ENCODE data around the gene FA2H. TPM values are rescaled to one million over a fixed set of nuclear protein-coding genes. Genes with fewer than 3 reads are reported as not detected.

Gene FA2H
- total RNA-seq, 2 donors from 2014 or later: 2.1 to 2.4 TPM

DNA sequence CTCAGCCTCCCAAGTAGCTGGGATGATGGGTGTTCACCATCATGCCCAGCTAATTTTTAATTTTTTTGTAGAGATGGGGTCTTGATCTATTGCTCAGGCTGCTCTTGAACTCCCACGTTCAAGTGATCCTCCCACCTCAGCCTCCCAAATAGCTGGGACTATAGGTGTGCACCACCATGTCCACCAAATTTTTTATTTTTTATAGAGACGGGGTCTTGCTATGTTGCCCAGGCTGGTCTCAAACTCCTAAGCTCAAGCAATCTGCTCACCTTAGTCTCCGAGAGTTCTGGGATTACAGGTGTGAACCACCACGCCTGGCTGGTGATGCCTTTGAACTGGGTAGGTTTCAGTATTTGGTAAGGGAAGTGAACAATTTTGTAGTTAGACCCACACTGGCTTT lies 30.1 kb downstream of the FA2H start:
- no peaks in the 10 kb centered on the region for H3K9me3 ChIP-seq (ENCODE audit: control insufficient read depth, low read length)
- H3K4me3 ChIP-seq (ENCODE audit: low read length): no peak overlapping the region
- H3K9me3 Mint-ChIP-seq: no peaks in the 10 kb centered on the region
- no peaks in the 10 kb centered on the region for H3K36me3 Mint-ChIP-seq (ENCODE audit: low read depth)
- H3K36me3 ChIP-seq (ENCODE audit: control insufficient read depth, insufficient read depth, low read length): no peaks in the 10 kb centered on the region
- H3K27me3 Mint-ChIP-seq (ENCODE audit: insufficient read depth): peaks cover 3% of the 10 kb centered on the region
- no peak for DNase-seq
- H3K4me3 Mint-ChIP-seq: no peak overlapping the region
- H3K27ac Mint-ChIP-seq: no peak overlapping the region
- 84 to 93% methylated on average over 4 of the region's 4 CpGs for WGBS, 2 experiments (ENCODE audit: insufficient coverage in 1 of 2, insufficient read length in 1 of 2)
- peaks cover 3% of the 10 kb centered on the region for H3K4me1 Mint-ChIP-seq
- no peaks in the 10 kb centered on the region for H3K27me3 ChIP-seq (ENCODE audit: control insufficient read depth, insufficient read depth, low read length, poor library complexity, severe bottlenecking)
- no peak overlapping the region for H3K9ac ChIP-seq (ENCODE audit: extremely low read depth, low read length, poor library complexity, severe bottlenecking)
- H3K4me1 ChIP-seq (ENCODE audit: control insufficient read depth, insufficient read depth, low read length): peaks cover 9% of the 10 kb centered on the region
- no peak overlapping the region for H3K27ac ChIP-seq (ENCODE audit: low read depth, low read length)
- TF ChIP-seq, protein P1, sequence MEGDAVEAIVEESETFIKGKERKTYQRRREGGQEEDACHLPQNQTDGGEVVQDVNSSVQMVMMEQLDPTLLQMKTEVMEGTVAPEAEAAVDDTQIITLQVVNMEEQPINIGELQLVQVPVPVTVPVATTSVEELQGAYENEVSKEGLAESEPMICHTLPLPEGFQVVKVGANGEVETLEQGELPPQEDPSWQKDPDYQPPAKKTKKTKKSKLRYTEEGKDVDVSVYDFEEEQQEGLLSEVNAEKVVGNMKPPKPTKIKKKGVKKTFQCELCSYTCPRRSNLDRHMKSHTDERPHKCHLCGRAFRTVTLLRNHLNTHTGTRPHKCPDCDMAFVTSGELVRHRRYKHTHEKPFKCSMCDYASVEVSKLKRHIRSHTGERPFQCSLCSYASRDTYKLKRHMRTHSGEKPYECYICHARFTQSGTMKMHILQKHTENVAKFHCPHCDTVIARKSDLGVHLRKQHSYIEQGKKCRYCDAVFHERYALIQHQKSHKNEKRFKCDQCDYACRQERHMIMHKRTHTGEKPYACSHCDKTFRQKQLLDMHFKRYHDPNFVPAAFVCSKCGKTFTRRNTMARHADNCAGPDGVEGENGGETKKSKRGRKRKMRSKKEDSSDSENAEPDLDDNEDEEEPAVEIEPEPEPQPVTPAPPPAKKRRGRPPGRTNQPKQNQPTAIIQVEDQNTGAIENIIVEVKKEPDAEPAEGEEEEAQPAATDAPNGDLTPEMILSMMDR (conservative IDR thresholded peaks at IDR 0.05): no peak

DNA sequence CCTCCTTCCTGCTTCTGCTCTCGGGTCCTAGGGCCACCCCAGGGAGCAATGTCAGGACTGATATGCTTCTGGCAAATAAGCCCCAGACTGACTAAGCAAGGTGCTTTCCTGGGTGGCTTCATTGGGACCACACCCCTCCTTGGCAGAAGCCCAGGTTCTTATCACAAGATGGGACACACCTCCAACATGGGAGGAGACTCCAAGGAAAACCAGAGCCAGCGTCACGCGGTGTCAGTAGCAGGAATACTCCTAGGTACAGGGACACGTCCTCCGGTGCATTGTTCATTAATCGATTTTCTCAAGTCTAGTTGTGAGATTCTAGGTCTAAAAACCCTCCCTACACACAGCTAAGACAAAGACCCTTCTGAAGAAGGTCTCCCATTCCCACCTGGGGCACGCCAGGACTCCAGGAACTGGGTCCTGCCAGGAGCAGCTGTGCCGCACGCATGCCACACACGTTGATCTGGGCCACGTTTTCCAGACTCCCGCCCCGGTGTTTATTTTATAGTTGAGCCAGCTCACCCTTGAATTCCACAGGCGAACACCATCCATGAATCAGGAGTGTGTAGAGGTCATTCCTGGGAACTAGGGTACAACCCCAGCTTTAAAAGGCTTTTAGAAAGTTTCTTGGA lies 30.8 kb downstream of the FA2H start:
- Mint-ChIP-seq H3K27ac (no peak overlapping the region), H3K36me3 (ENCODE audit: low read depth) (no peaks in the 10 kb centered on the region), H3K4me3 (no peak overlapping the region), H3K9me3 (no peaks in the 10 kb centered on the region), H3K27me3 (ENCODE audit: insufficient read depth) (peaks cover 7% of the 10 kb centered on the region), H3K4me1 (peaks cover 3% of the 10 kb centered on the region)
- no peak overlapping the region for H3K9ac ChIP-seq (ENCODE audit: extremely low read depth, low read length, poor library complexity, severe bottlenecking)
- no peak for DNase-seq
- TF ChIP-seq, protein P1 (conservative IDR thresholded peaks at IDR 0.05): no peak
- H3K27ac ChIP-seq (ENCODE audit: low read depth, low read length): no peak overlapping the region
- no peak overlapping the region for H3K4me3 ChIP-seq (ENCODE audit: low read length)
- WGBS, 2 experiments (ENCODE audit: insufficient coverage in 1 of 2, insufficient read length in 1 of 2): 86% methylated on average over 12 to 15 of the region's 15 CpGs
- no peaks in the 10 kb centered on the region for H3K9me3 ChIP-seq (ENCODE audit: control insufficient read depth, low read length)
- no peaks in the 10 kb centered on the region for H3K27me3 ChIP-seq (ENCODE audit: control insufficient read depth, insufficient read depth, low read length, poor library complexity, severe bottlenecking)
- no peaks in the 10 kb centered on the region for H3K36me3 ChIP-seq (ENCODE audit: control insufficient read depth, insufficient read depth, low read length)
- H3K4me1 ChIP-seq (ENCODE audit: control insufficient read depth, insufficient read depth, low read length): peaks cover 5% of the 10 kb centered on the region

DNA sequence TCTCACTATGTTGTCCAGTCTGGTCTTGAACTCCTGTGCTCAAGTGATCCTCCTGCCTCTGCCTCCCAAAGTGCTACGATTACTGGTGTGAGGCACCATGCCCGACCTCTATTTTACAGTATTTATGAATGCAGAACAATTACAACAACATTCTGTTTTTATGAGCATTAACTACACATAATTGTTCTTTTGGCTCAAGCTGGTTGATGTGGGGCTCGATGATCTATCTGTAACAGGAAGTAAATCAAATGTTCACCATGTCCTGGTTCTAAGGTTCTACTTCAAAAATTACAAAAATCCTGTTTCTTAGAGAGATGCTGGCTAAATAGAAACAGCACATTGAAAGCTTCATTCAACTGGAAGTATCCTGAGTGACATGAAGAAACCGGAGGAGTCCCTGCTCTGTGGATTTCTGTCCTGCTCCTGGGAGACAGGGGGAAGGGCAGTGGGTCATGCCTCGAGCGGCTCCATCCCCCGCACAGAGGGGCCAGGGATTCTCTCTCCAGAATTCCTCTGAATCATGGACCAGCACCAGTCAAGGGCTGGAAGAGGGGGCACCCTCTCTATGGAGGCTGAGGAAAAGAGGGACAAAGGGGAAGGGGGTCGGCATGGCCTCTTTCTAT lies 31.5 kb downstream of the FA2H start:
- DNase-seq: no peak
- peaks cover 9% of the 10 kb centered on the region for H3K4me1 ChIP-seq (ENCODE audit: control insufficient read depth, insufficient read depth, low read length)
- no peak overlapping the region for H3K4me3 ChIP-seq (ENCODE audit: low read length)
- peaks cover 13% of the 10 kb centered on the region for H3K27me3 Mint-ChIP-seq (ENCODE audit: insufficient read depth)
- no peak overlapping the region for H3K27ac ChIP-seq (ENCODE audit: low read depth, low read length)
- no peak overlapping the region for H3K27ac Mint-ChIP-seq
- H3K36me3 ChIP-seq (ENCODE audit: control insufficient read depth, insufficient read depth, low read length): no peaks in the 10 kb centered on the region
- no peaks in the 10 kb centered on the region for H3K9me3 ChIP-seq (ENCODE audit: control insufficient read depth, low read length)
- TF ChIP-seq, protein P1 (conservative IDR thresholded peaks at IDR 0.05): no peak
- no peaks in the 10 kb centered on the region for H3K9me3 Mint-ChIP-seq
- H3K4me1 Mint-ChIP-seq: peaks cover 8% of the 10 kb centered on the region
- no peak overlapping the region for H3K4me3 Mint-ChIP-seq
- no peaks in the 10 kb centered on the region for H3K27me3 ChIP-seq (ENCODE audit: control insufficient read depth, insufficient read depth, low read length, poor library complexity, severe bottlenecking)
- WGBS, 2 experiments (ENCODE audit: insufficient coverage in 1 of 2, insufficient read length in 1 of 2): 86 to 93% methylated on average over 4 to 8 of the region's 8 CpGs
- no peaks in the 10 kb centered on the region for H3K36me3 Mint-ChIP-seq (ENCODE audit: low read depth)
- H3K9ac ChIP-seq (ENCODE audit: extremely low read depth, low read length, poor library complexity, severe bottlenecking): no peak overlapping the region

Data from endodermal cell (in vitro differentiated cells).